ENCODE results near the gene NPR1.
"Not testable (repeated sequence)": the region's sequence is repeated elsewhere in the genome, so short reads cannot be mapped to it uniquely, and the experiment has no call there.

NPR1 gene

DNA sequence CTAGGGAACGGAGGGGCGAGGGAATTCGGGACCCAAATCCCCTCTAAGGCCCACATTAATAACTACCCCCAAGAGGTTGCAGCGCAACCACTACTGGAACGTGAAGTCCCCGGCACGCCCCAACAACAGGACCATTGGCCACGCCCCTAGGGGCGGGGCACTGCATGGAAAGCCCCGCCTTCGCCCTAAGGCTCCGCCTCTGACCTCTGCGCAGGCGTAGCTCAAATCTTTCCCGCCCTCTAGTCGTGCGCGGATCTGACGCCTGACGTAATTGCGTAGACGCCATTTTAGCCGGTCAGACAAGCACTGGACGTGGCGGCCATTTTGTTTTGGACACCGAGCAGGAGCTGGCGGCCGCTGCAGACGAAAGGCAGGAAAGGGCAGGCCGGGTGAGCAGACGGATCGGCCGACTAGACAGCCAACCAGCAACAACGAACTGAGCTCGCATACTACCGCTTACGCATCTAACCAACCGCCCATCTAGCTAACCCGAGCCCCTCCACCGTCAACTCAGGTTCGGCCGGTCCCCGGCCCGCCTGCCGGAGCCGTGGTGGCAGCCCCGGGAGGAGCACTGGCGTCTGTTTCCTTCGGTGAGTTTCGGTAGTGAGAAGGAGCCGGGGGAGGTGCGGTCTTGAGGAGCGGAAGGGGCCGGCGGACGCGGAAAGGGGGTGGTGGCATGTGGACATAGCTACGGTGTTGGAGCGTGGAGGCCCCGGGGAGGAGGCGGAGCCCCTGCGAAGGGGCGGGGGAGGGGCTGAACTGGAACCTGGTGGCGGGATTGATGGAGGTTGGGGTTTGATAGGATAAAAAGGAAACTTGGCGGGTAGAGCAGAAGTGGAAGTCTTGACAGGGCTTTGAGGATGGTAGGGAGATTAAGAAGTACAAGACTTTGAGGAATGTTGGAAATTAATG is 44.5 kb upstream of the NPR1 start, which contains the start of gene CHTOP:
CHTOP (plus strand) TSS at position 313 of the 912 bp plus-strand sequence. CDS start 2,523 bp downstream, outside the sequence.
- TF ChIP-seq, protein P1, sequence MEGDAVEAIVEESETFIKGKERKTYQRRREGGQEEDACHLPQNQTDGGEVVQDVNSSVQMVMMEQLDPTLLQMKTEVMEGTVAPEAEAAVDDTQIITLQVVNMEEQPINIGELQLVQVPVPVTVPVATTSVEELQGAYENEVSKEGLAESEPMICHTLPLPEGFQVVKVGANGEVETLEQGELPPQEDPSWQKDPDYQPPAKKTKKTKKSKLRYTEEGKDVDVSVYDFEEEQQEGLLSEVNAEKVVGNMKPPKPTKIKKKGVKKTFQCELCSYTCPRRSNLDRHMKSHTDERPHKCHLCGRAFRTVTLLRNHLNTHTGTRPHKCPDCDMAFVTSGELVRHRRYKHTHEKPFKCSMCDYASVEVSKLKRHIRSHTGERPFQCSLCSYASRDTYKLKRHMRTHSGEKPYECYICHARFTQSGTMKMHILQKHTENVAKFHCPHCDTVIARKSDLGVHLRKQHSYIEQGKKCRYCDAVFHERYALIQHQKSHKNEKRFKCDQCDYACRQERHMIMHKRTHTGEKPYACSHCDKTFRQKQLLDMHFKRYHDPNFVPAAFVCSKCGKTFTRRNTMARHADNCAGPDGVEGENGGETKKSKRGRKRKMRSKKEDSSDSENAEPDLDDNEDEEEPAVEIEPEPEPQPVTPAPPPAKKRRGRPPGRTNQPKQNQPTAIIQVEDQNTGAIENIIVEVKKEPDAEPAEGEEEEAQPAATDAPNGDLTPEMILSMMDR (IDR thresholded peaks at IDR 0.05; ENCODE audit: low read depth, low read length), result no peak
- DNase-seq (ENCODE audit: low read depth in 2 of 2), result peak; percentile 99

DNA sequence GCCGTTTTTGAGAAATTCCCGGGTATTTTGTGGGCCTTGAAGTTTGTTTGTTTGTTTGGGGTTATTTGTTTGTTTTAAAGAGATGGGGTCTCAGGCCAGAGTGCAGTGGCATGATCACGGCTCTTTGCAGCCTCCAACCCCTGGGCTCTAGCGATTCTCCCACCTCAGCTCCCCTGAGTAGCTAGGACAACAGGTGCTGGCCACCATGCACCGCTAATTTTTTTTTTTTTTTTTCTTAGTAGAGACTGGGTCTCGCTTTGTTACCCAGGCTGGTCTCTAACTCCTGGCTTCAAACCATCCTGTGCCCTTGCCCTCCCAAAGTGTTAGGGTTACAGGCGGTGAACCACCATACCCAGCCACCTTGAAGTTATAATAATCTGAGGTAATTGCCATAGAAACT is 42.6 kb upstream of the NPR1 start:
- no peak overlapping the region for H3K4me3 ChIP-seq (replicated peaks in 1 of 2; ENCODE audit: low read depth in 2 of 2, low read length in 2 of 2)
- DNase-seq (ENCODE audit: low read depth in 2 of 2), result no peak
- TF ChIP-seq, protein P1 (IDR thresholded peaks at IDR 0.05; ENCODE audit: low read depth, low read length), result no peak

More for the DNA sequence above, 44.5 kb upstream of the NPR1 start, which contains the start of gene CHTOP:
- peak within 1 kb of the TSS; percentile 91 to 100 for H3K4me3 ChIP-seq (replicated peaks in 1 of 2; ENCODE audit: low read depth in 2 of 2, low read length in 2 of 2)

DNA sequence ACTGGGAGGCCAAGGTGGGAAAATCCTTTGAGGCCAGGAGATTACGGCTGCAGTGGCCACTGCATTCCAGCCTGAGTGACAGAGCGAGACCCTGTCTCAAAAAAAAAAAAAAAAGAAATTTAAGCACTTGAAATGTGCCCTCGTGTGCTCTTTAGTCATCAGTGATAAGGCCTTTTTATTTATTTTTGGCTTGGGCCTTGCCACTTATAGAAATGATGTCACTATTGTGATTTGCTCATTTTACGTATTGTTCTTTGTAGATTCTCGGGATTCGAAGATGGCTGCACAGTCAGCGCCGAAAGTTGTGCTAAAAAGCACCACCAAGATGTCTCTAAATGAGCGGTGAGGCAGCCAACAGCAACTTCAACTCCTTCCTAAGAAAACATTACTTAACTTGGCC is 42.2 kb upstream of the NPR1 start:
- no peak for DNase-seq (ENCODE audit: low read depth in 2 of 2)
- no peak overlapping the region for H3K4me3 ChIP-seq (replicated peaks in 1 of 2; ENCODE audit: low read depth in 2 of 2, low read length in 2 of 2)
- TF ChIP-seq, protein P1 (IDR thresholded peaks at IDR 0.05; ENCODE audit: low read depth, low read length), result no peak

DNA sequence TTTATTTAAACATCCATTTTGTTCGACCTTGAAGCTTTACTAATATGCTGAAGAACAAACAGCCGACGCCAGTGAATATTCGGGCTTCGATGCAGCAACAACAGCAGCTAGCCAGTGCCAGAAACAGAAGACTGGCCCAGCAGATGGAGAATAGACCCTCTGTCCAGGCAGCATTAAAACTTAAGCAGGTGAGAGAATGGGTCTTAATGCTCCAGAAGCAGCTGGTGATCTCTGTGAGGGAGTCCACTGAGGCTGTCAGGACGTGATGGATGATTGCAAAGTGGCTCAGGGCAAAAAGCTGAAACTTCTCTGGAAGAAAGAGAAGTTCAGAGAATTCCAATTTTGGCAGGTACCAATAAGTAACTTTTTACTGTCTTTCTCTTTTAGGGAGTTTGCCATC is 40.2 kb upstream of the NPR1 start:
- no peak overlapping the region for H3K4me3 ChIP-seq (replicated peaks in 1 of 2; ENCODE audit: low read depth in 2 of 2, low read length in 2 of 2)
- no peak for DNase-seq (ENCODE audit: low read depth in 2 of 2)
- TF ChIP-seq, protein P1 (IDR thresholded peaks at IDR 0.05; ENCODE audit: low read depth, low read length), result no peak

DNA sequence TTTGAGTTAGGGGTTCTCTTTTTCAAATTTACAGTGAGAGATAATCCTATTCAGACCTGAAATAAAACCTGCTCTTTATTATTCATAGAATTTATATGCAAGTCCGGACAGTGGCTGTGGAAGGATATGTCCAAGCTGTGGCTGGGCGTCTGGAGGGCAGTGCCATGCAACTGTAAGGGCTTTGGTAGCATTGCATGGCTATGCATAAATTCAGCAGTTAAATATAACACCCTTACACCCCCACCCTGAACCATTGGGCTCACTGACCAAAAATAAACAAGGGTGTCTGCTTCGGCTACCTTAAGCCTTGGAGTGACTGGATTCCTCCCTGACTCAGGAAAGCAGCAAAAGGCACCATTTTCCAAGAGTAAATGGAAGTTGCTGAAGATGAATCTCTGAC is 39.2 kb upstream of the NPR1 start:
- no peak for DNase-seq (ENCODE audit: low read depth in 2 of 2)
- no peak overlapping the region for H3K4me3 ChIP-seq (replicated peaks in 1 of 2; ENCODE audit: low read depth in 2 of 2, low read length in 2 of 2)
- TF ChIP-seq, protein P1 (IDR thresholded peaks at IDR 0.05; ENCODE audit: low read depth, low read length), result no peak

DNA sequence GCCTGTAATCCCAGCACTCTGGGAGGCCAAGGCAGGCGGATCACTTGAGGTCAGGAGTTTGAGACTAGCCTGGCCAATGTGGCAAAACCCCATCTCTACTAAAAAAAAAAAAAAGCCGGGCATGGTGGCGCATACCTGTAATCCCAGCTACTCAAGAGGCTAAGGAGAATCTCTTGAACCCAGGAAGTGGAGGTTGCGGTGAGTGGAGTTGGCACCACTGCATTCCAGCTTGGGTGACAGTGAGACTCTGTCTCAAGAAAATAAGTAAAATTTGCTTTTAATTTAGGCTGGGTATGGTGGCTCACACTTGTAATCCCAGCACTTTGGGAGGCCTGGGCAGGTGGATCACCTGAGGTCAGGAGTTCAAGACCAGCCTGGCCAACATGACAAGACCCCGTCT is 38.3 kb upstream of the NPR1 start:
- H3K4me3 ChIP-seq (replicated peaks in 1 of 2; ENCODE audit: low read depth in 2 of 2, low read length in 2 of 2); DNase-seq (ENCODE audit: low read depth in 2 of 2): not testable (repeated sequence)

DNA sequence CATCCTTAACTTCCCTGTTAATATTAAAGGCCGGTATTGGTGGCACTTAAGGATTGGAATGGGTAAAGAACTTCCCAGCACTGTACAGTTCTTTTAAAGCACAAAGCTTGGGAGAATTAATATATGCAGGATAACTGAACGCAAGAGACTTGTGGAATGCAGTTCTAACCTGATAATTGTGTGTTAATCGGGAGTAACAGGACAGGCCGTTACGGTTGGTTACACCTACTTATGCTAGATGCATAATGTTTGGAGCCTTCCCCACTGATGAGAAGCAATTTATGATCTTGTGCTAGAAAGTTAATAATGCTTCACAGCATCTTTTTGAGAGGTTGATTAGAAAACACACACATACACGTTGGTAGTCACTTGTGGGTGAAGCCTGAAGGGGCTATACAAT is 37.6 kb upstream of the NPR1 start:
- DNase-seq (ENCODE audit: low read depth in 2 of 2), result no peak
- TF ChIP-seq, protein P1 (IDR thresholded peaks at IDR 0.05; ENCODE audit: low read depth, low read length), result no peak
- H3K4me3 ChIP-seq (replicated peaks in 1 of 2; ENCODE audit: low read depth in 2 of 2, low read length in 2 of 2), result no peak overlapping the region

All from cardiac fibroblast (primary cell).